ENCODE measurements around the gene KCTD1.

GRCh38 chr18:26543373-26543772 is 5.0 kb downstream of the KCTD1 start:
- TF ChIP-seq YY1 (IDR thresholded peaks at IDR 0.05; ENCODE audit: insufficient read depth, insufficient read length) (no peak), ZNF274 (IDR thresholded peaks at IDR 0.05; ENCODE audit: low read depth, low read length) (no peak)
